Measurements from ENCODE around the gene RAB40C.

DNA sequence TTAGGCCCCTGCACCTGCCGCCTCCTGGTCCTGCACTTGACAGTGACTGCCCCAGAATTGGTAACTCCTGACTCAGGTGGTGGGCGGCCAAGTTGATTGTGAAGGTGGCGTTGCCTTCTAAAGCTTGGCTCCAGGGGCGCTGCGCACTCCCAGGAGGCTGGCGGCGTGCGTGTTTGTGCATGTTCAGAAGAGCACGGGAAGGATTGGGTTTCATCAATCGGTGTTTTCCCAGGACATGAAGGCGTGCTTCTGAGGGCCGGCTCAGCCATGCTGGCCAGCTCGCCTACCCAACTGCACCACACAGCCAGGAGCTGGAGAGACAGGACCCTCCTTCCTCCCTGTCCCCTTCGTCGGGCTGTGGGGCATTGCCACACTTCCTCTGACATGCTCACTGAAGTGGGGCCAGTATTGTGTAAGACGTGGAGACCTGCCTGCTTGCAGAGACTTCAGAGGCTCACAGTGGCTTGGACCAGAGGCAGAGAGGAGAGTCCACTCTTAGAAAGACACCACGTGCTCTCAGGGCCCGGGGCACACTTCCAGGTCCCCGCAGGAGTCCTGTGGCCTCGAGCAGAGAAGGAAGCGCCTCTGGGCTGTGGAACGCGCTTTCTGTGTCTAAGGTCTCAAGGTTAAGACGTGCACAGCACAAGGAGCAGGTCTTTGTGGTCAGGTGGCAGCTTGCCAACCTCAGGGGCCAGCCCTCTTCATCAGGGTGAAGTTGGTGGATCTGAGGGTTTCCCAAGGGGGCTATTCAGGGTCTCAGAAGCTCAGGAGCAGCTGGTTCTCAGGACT, 2.8 kb downstream of the RAB40C start:
- TF ChIP-seq, protein P1, sequence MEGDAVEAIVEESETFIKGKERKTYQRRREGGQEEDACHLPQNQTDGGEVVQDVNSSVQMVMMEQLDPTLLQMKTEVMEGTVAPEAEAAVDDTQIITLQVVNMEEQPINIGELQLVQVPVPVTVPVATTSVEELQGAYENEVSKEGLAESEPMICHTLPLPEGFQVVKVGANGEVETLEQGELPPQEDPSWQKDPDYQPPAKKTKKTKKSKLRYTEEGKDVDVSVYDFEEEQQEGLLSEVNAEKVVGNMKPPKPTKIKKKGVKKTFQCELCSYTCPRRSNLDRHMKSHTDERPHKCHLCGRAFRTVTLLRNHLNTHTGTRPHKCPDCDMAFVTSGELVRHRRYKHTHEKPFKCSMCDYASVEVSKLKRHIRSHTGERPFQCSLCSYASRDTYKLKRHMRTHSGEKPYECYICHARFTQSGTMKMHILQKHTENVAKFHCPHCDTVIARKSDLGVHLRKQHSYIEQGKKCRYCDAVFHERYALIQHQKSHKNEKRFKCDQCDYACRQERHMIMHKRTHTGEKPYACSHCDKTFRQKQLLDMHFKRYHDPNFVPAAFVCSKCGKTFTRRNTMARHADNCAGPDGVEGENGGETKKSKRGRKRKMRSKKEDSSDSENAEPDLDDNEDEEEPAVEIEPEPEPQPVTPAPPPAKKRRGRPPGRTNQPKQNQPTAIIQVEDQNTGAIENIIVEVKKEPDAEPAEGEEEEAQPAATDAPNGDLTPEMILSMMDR (conservative IDR thresholded peaks at IDR 0.05 in 1 of 2, IDR thresholded peaks at IDR 0.05 in 1 of 2; ENCODE audit: low read depth in 1 of 2, low read length in 2 of 2), result no peak
- TF ChIP-seq EZH2 (IDR thresholded peaks at IDR 0.05; ENCODE audit: low read length, missing control alignments), result no peak

Data from fibroblast of lung (primary cell).